Activated T-helper 17 cell treated with anti-CD3 and anti-CD28 coated beads, Interleukin-2, amount 50 U/mL, for 72 hours (primary cell): Measurements from ENCODE around the gene STIM1. TPM values are rescaled to one million over a fixed set of nuclear protein-coding genes. Genes with fewer than 3 reads are reported as not detected.
A peak's percentile ranks its signal among the peaks of the same experiment; 100 is the strongest.

Source experiments
- ATAC-seq: fragments of 150-1000 bp; cut with Tn5 transposase; replicated peaks from 2 replicates; pipeline ENCODE4 v1.10.0; 2021; ENCODE audit warnings: mild to moderate bottlenecking, moderate library complexity
- H3K27ac Mint-ChIP-seq: one replicate; pipeline ENCODE4 v1.8.0; 2022; ENCODE audit warnings: mixed read lengths
- H3K27me3 Mint-ChIP-seq: one replicate; pipeline ENCODE4 v1.8.0; 2022; ENCODE audit warnings: mixed read lengths
- H3K36me3 Mint-ChIP-seq: one replicate; pipeline ENCODE4 v1.8.0; 2022; ENCODE audit warnings: low read depth, mild to moderate bottlenecking, mixed read lengths
- H3K4me1 Mint-ChIP-seq: one replicate; pipeline ENCODE4 v1.8.0; 2022; ENCODE audit warnings: mixed read lengths
- H3K4me3 Mint-ChIP-seq: one replicate; pipeline ENCODE4 v1.8.0; 2022; ENCODE audit warnings: mild to moderate bottlenecking, mixed read lengths
- H3K9me3 Mint-ChIP-seq: one replicate; pipeline ENCODE4 v1.8.0; 2022; ENCODE audit warnings: mixed read lengths
- total RNA-seq, 2 donors: library from RNA; stranded (reverse); gene quantifications; one replicate each; pipeline ENCODE4 v1.2.3, GENCODE V29; 2022

STIM1 gene
- total RNA-seq, 2 donors from 2014 or later, result 68.8 to 82.7 TPM

GRCh38 chr11:3942160-3942955, 86.9 kb downstream of the STIM1 start:
- H3K36me3 Mint-ChIP-seq, result no peaks in the 10 kb centered on the region
- peak overlapping the region; percentile 57 for H3K4me3 Mint-ChIP-seq
- ATAC-seq, result peak; percentile 42
- no peaks in the 10 kb centered on the region for H3K27me3 Mint-ChIP-seq
- peaks cover 71% of the 10 kb centered on the region for H3K4me1 Mint-ChIP-seq
- H3K9me3 Mint-ChIP-seq, result no peaks in the 10 kb centered on the region
- H3K27ac Mint-ChIP-seq, result peak overlapping the region; percentile 86

DNA sequence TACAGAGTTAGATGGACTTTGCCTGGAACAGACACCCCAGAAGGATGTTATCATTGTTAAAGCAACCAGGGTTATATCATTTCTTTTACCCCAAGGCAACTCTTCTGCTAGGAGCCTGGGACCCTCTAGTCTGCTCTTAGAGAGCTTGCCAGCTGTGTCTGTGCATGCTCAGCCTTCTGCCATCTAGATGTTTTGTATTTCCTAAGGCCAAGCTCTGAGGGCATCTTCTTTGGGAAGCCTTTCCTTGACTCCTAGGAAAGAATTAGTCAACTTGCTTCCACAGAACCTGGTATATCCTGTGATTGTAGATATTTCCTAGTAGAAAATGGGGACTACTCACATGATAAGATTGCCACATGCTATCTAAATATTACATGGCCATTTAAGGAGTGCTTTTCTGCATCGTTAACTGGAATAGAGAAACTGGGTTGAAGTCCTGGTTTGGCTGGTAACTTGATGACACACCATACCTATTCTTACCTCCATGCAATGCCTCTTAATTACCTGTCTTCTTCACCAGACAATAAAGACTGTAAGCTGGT, 87.6 kb downstream of the STIM1 start:
- H3K4me1 Mint-ChIP-seq, result peaks cover 77% of the 10 kb centered on the region
- H3K36me3 Mint-ChIP-seq, result no peaks in the 10 kb centered on the region
- H3K27me3 Mint-ChIP-seq, result no peaks in the 10 kb centered on the region
- no peaks in the 10 kb centered on the region for H3K9me3 Mint-ChIP-seq
- no peak for ATAC-seq
- peak overlapping the region; percentile 86 for H3K27ac Mint-ChIP-seq
- peak overlapping the region; percentile 57 for H3K4me3 Mint-ChIP-seq

DNA sequence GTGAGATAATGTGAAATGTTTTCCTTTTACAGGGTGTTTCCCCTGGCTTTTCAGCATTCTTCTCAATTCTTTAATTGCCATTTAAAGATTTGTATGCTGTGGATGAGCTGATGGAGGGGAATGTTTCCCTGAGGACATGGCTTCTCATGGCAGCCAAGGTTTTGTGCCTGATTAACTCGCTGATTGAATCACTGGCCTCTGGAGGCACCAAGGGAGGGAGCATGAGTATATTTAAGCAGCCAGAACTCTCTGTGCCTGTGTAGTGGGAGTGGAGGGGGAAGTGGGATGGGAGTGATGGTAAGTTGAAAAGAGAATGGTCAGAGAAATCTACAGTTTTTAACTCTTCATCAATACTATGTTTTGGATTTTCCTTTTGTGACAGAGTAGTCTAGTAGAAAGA, 88.7 kb downstream of the STIM1 start:
- no peak for ATAC-seq
- Mint-ChIP-seq H3K27ac (peak overlapping the region; percentile 65), H3K9me3 (no peaks in the 10 kb centered on the region), H3K4me3 (peak overlapping the region; percentile 12), H3K27me3 (no peaks in the 10 kb centered on the region), H3K4me1 (peaks cover 83% of the 10 kb centered on the region), H3K36me3 (no peaks in the 10 kb centered on the region)

DNA sequence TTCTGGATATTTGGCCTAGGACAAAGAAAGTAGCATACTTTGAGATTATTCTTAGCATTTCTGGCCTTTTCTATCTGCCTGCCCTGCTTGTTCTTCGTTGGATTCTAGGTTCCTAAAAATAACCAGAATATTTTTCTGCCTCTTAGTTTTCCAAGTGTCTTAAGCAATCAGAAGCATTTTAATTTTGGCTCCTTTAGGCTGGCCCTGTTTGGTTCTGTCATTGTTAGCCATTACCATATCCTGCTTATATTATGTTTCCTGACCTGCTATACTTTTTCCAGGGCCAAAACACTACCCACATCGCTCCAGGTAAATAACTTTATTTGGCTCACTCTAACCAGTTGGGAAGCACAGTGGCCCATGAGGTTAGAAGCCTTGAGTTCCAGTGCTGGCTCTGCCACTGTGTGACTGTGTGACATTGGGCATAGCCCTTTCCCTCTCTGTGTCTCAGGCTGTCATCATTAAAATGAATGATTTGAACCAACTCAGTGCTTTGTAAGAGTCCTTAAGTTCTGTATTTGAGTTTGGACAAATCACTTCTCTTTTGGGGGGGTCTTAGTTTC, 91.1 kb downstream of the STIM1 start:
- no peaks in the 10 kb centered on the region for H3K9me3 Mint-ChIP-seq
- H3K27me3 Mint-ChIP-seq, result no peaks in the 10 kb centered on the region
- peak overlapping the region; percentile 62 for H3K4me3 Mint-ChIP-seq
- peak overlapping the region; percentile 87 for H3K27ac Mint-ChIP-seq
- no peaks in the 10 kb centered on the region for H3K36me3 Mint-ChIP-seq
- peak; percentile 21 for ATAC-seq
- peaks cover 83% of the 10 kb centered on the region for H3K4me1 Mint-ChIP-seq

DNA sequence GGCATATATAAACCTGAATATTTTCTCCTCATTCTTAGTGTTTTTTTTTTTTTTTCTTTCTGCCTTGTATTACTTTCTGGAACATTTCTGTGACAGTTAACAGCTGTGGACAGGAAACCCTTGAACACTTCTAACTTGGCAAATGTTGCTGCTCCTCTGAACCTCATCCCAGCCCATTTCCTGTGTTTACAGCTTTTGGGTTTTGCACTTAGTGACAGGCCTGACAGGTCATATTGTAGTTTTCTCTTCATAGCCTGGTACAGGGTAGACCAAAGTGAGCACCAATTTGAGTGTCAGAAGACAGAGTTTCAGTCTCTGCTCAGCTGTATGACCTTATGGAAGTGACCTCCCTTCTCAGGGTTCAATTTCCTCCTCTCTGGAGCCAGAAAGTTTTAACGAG, 91.6 kb downstream of the STIM1 start:
- peak; percentile 84 for ATAC-seq
- H3K27me3 Mint-ChIP-seq, result no peaks in the 10 kb centered on the region
- H3K4me3 Mint-ChIP-seq, result peak overlapping the region; percentile 62
- H3K36me3 Mint-ChIP-seq, result no peaks in the 10 kb centered on the region
- H3K9me3 Mint-ChIP-seq, result no peaks in the 10 kb centered on the region
- H3K27ac Mint-ChIP-seq, result peak overlapping the region; percentile 87
- H3K4me1 Mint-ChIP-seq, result peaks cover 78% of the 10 kb centered on the region

- H3K4me1 Mint-ChIP-seq, result peaks cover 78% of the 10 kb centered on the region
- peak; percentile 68 for ATAC-seq
- H3K9me3 Mint-ChIP-seq, result no peaks in the 10 kb centered on the region
- H3K4me3 Mint-ChIP-seq, result peak overlapping the region; percentile 53
- H3K27me3 Mint-ChIP-seq, result no peaks in the 10 kb centered on the region
- no peaks in the 10 kb centered on the region for H3K36me3 Mint-ChIP-seq
- H3K27ac Mint-ChIP-seq, result peak overlapping the region; percentile 85
Measured at GRCh38 chr11:3949125-3949524, 93.7 kb downstream of the STIM1 start.

DNA sequence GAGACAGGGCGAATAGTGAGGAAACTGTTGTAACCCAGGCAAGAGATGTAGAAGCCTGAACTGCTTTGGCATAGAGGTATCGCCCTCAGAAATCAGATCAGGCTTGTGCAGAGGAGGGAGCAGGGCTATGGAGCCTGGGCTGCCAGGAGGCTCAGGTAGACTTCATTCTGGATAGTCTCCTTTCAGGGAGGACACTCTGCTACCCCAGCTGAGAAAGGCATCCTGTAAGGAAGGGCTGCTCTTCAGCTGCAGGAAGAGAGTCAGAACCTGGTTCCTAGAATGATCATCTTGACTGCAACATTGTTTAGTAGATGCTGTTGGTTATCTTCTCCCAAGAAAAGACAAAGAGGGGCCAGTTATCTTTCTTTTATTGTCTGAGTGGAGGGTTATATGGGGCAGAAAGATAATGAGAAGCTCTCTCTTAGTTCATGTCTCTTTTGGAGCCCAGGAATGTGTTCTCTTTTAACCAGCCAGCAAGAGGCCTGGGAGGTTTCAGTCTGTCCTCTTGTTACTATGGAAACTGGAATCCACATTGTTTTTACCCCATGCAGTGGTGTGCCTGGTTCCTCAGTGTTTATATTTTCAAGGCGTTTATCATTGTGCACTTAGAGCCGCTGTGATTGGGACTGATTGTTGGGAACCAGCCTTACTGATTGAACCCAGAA, 95.7 kb downstream of the STIM1 start:
- Mint-ChIP-seq H3K9me3 (no peaks in the 10 kb centered on the region), H3K27ac (peak overlapping the region; percentile 85), H3K27me3 (no peaks in the 10 kb centered on the region), H3K4me3 (peak overlapping the region; percentile 60), H3K4me1 (peaks cover 82% of the 10 kb centered on the region), H3K36me3 (no peaks in the 10 kb centered on the region)
- no peak for ATAC-seq

DNA sequence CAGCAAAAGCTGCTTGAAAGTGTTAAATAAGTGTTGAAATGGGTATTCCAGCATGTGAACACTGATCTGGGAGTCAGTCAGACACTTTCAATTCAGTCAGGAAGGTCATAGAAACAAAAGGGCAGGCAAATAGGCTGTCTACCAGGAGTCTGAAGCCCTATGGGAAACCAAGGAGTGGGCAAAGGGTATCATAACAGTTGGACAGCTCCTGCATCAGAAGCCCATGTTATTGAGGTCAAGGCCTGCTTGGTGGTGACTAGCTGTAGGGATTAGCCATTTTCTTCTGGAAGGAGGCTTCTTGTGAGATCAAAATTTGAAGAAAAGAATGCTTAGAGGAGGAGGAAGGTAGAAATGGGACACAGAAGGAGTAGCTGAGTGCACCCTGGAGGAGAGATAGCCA, 97.3 kb downstream of the STIM1 start:
- no peak for ATAC-seq
- peak overlapping the region; percentile 86 for H3K4me3 Mint-ChIP-seq
- no peaks in the 10 kb centered on the region for H3K36me3 Mint-ChIP-seq
- peaks cover 76% of the 10 kb centered on the region for H3K4me1 Mint-ChIP-seq
- peak overlapping the region; percentile 99 for H3K27ac Mint-ChIP-seq
- no peaks in the 10 kb centered on the region for H3K27me3 Mint-ChIP-seq
- H3K9me3 Mint-ChIP-seq, result no peaks in the 10 kb centered on the region

DNA sequence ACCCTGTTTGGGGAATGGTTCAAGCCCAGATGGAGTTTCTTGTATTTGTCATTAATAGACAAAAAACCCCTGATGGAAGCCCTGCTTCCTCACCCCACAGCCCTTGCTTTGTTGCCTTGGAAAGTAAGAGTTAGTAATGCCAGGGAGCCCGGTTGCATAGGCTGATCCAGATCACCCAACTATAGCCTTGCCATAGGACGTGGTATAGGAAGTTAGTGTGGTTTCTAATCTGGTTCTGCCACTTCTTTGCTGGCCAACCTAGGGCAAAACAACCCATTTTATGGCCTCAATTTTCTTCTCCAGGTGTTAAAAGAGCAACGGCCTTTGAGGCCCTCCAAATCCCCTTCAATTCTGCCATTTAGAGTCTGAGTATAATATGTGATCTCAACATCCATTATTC, 97.9 kb downstream of the STIM1 start:
- Mint-ChIP-seq H3K4me1 (peaks cover 72% of the 10 kb centered on the region), H3K27me3 (no peaks in the 10 kb centered on the region), H3K4me3 (peak overlapping the region; percentile 86), H3K27ac (peak overlapping the region; percentile 99), H3K9me3 (no peaks in the 10 kb centered on the region), H3K36me3 (no peaks in the 10 kb centered on the region)
- ATAC-seq, result no peak

GRCh38 chr11:3954448-3955298, 99.2 kb downstream of the STIM1 start:
- no peaks in the 10 kb centered on the region for H3K9me3 Mint-ChIP-seq
- peak; percentile 75 for ATAC-seq
- no peaks in the 10 kb centered on the region for H3K36me3 Mint-ChIP-seq
- peak overlapping the region; percentile 86 for H3K4me3 Mint-ChIP-seq
- H3K27ac Mint-ChIP-seq, result peak overlapping the region; percentile 99
- no peaks in the 10 kb centered on the region for H3K27me3 Mint-ChIP-seq
- H3K4me1 Mint-ChIP-seq, result peaks cover 68% of the 10 kb centered on the region

DNA sequence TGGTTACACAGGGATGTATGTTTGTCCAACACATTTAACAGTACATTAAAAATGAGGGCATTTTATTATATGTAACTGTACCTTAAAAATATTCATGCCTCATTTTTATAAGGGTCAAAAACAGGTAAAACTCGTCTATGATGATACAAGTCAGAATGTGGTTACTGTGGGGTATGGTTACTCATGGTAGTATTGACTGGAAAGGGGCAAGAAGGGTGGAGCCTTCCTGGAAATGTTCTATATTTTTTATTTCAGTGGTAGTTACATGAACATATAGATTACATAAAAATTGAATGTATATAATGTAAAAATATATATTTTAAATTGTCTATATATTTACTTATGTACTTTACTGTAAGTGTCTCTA, 99.8 kb downstream of the STIM1 start:
- Mint-ChIP-seq H3K27ac (peak overlapping the region; percentile 99), H3K4me1 (peaks cover 65% of the 10 kb centered on the region), H3K27me3 (no peaks in the 10 kb centered on the region), H3K36me3 (no peaks in the 10 kb centered on the region), H3K9me3 (no peaks in the 10 kb centered on the region), H3K4me3 (peak overlapping the region; percentile 86)
- peak; percentile 63 for ATAC-seq

GRCh38 chr11:3956038-3956437, 100.6 kb downstream of the STIM1 start:
- Mint-ChIP-seq H3K4me3 (peak overlapping the region; percentile 86), H3K27ac (peak overlapping the region; percentile 99), H3K27me3 (no peaks in the 10 kb centered on the region), H3K9me3 (no peaks in the 10 kb centered on the region), H3K4me1 (peaks cover 60% of the 10 kb centered on the region), H3K36me3 (no peaks in the 10 kb centered on the region)
- ATAC-seq, result no peak

DNA sequence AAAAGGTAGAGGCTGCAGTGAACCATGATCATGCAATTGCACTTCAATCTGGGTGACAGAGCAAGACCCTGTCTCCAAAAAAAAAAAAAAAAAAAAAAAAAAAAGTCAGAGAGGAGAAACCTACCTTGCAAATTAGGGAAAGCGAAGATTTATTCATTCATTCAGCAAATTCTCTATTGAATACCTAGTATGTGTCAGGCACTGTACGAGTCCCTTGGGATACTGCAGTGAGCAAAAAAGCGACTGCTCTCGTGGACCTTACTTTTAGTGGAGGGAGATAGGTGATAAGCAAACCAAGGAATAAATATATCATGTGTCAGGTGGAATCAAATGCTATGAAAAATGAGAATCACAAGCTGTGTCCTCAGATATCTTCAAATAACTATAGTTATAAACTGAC, 101.3 kb downstream of the STIM1 start:
- ATAC-seq, result no peak
- Mint-ChIP-seq H3K27me3 (no peaks in the 10 kb centered on the region), H3K4me3 (peak overlapping the region; percentile 86), H3K4me1 (peaks cover 59% of the 10 kb centered on the region), H3K27ac (peak overlapping the region; percentile 99), H3K9me3 (no peaks in the 10 kb centered on the region), H3K36me3 (no peaks in the 10 kb centered on the region)

DNA sequence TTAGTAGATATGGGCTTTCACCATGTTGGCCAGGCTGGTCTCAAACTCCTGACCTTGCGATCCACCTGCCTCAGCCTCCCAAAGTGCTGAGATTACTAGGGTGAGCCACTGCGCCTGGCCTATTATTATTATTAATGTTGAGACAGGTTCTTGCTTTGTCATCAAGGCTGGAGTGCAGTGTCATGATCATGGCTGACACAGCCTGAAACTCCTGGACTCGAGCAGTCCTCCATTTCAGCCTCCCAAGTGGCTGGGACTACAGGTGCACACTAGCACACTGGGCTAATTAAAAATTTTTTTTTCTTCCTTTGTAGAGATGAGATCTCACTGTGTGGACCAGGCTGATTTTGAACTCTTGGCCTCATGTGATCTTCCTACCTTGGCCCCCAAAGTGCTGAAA, 102.0 kb downstream of the STIM1 start:
- H3K9me3 Mint-ChIP-seq, result no peaks in the 10 kb centered on the region
- no peaks in the 10 kb centered on the region for H3K27me3 Mint-ChIP-seq
- peaks cover 62% of the 10 kb centered on the region for H3K4me1 Mint-ChIP-seq
- H3K4me3 Mint-ChIP-seq, result no peak overlapping the region
- no peak overlapping the region for H3K27ac Mint-ChIP-seq
- ATAC-seq, result no peak
- H3K36me3 Mint-ChIP-seq, result no peaks in the 10 kb centered on the region
